Transverse colon (tissue), 3 donors: ENCODE measurements around the gene TRIOBP.

ENCODE experiments used
- CTCF ChIP-seq, 5 experiments: fragments of 200-600 bp in 3 of 5; fragments of 450-650 bp in 2 of 5; sonication (generic) in 3 of 5; IDR thresholded peaks; 1 replicate in 2 of 5; 2 replicates in 3 of 5; pipeline ENCODE4 v1.5.1; 2016 to 2017; ENCODE audit warnings: antibody characterized with exemption in 5 of 5, inconsistent platforms in 3 of 5, mild to moderate bottlenecking in 2 of 5, moderate library complexity in 1 of 5
- POLR2A ChIP-seq: fragments of 450-650 bp; IDR thresholded peaks from one replicate; pipeline ENCODE4 v1.6.1; 2016; ENCODE audit warnings: antibody characterized with exemption, mild to moderate bottlenecking, moderate library complexity

GRCh38 chr22:37744589-37744988 is 47.7 kb downstream of the TRIOBP start:
- TF ChIP-seq POLR2A (no peak), CTCF (IDR thresholded peaks at IDR 0.05) (no peak)
